SH-SY5Y (cell line): ENCODE measurements around the gene PLA2G4B.

Experiments
- GATA2 ChIP-seq: IDR thresholded peaks from 2 replicates; pipeline ENCODE4 v1.6.1; 2011; ENCODE audit warnings: mild to moderate bottlenecking, low read depth, low read length
- GATA3 ChIP-seq: IDR thresholded peaks from 2 replicates; pipeline ENCODE4 v1.6.1; 2011; ENCODE audit warnings: low read depth, mild to moderate bottlenecking, low read length, moderate library complexity

DNA sequence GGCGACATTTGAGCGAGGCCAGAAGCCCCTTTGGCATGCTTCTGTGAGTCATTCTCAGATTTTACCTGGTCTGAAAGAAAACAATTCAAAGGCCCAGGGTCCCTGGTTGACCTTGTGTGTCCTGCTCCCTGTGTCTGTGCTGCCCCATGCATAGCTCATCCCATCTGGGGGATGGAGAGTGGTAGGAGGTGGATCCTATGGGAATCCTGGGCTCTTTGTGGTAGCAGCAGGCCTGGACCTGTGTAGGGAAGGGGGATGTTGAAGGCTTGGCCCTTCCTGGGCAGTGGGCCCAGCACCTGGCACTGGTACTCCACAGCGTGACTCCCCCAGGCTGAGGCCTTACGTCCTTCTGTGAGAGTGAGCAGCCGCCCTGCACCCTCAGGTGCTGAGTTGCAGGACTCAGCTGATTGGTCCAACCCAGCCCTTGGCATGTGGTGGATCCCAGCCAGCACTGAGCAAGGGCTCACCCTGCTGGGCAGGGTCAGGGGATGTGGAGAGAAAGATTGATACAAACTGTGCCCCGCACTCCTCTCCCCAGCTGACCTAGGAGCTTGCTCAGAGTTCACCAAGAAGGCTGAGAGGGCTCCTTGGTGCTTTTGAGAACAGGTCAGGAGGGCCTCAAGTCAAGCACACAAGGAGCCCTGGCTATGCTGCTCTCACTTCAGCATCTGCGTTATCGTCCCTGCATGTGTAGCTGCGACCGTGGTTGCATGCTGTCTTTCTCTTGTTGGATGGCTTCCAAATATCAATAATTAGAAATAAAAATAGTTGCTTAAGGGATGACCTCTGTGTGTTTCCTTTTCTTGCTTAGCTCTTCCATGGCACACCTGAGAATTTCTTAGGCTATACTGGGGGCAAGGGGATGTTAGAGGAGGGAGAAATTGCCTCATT lies 32.1 kb upstream of the PLA2G4B start:
- no peak for TF ChIP-seq GATA2
- no peak for TF ChIP-seq GATA3
